HepG2 (cell line): Measurements from ENCODE around the gene TRIM15. TPM values are rescaled to one million over a fixed set of nuclear protein-coding genes. Genes with fewer than 3 reads are reported as not detected.

Source experiments
- ATAC-seq: fragments of 200-7000 bp; cut with Tn5 transposase; 3 replicates; pipeline ENCODE4 v1.9.1; 2020; ENCODE audit warnings: mild to moderate bottlenecking, moderate library complexity
- BruUV-seq: library from RNA; stranded (reverse); fragments of 400-500 nt; replicated peaks from 2 replicates; lab custom pipeline; 2021; lab: Mats Ljungman, UMichigan
- CTCF ChIA-PET: fragments of 300-600 bp; formaldehyde crosslinking; extraction: SDS; loops from one replicate; lab custom pipeline; 2021; ENCODE audit warnings: low total read pairs, inconsistent platforms, low intra/inter-chr PET ratio; lab: Yijun Ruan, JAX
- POLR2A ChIA-PET: fragments of 350-600 bp; sonication (Branson Sonifier 250); formaldehyde crosslinking; loops from one replicate; lab custom pipeline; 2020; ENCODE audit warnings: antibody characterized with exemption, inconsistent platforms; lab: Yijun Ruan, JAX
- DNase-seq: peaks from one replicate; pipeline ENCODE4 v3.0.0-alpha.2; 2015; ENCODE audit warnings: low spot score
- FAIRE-seq: peaks from 3 replicates; lab custom pipeline; 2011; peaks lifted over from hg19 to GRCh38; lab: Jason Lieb, UNC
- H2AFZ ChIP-seq: one replicate; pipeline ENCODE4 v1.6.1; 2011; ENCODE audit warnings: low read length, inconsistent platforms
- H3K27ac ChIP-seq: fragments of 300-600 bp; 3 replicates; pipeline ENCODE4 v1.8.0; 2011; ENCODE audit warnings: mixed run types, mild to moderate bottlenecking, mixed read lengths, low read length, inconsistent platforms; ENCODE audit not compliant: insufficient read depth; ENCODE audit errors: extremely low read length
- H3K27me3 ChIP-seq, 2 experiments: fragments of 200-600 bp in 1 of 2; 2 replicates in 1 of 2; 3 replicates in 1 of 2; pipeline versions ENCODE4 v1.6.0 to v1.8.0; 2011; ENCODE audit warnings: low read length in 2 of 2, mild to moderate bottlenecking in 2 of 2, moderate library complexity in 2 of 2, inconsistent platforms in 1 of 2; ENCODE audit not compliant: insufficient read depth in 2 of 2, control insufficient read depth in 1 of 2
- H3K36me3 ChIP-seq, 2 experiments: fragments of 200-600 bp in 1 of 2; replicated peaks in 1 of 2; 2 replicates in 1 of 2; 3 replicates in 1 of 2; pipeline versions ENCODE4 v1.5.1 to v1.8.0; 2011; ENCODE audit warnings: low read length in 2 of 2, inconsistent platforms in 1 of 2; ENCODE audit not compliant: insufficient read depth in 2 of 2, control insufficient read depth in 1 of 2
- H3K4me1 ChIP-seq: 2 replicates; pipeline ENCODE4 v1.5.1; 2012; ENCODE audit warnings: low read length, inconsistent platforms; ENCODE audit not compliant: insufficient read depth
- H3K4me2 ChIP-seq: 2 replicates; pipeline ENCODE4 v1.6.0; 2011; ENCODE audit warnings: low read depth, low read length, inconsistent platforms
- H3K4me3 ChIP-seq, 3 experiments: fragments of 200-600 bp in 1 of 3; sonication (generic), shearing (Covaris generic) in 1 of 3; replicated peaks in 1 of 3; 2 replicates each; pipeline ENCODE4 v1.5.1; 2011 to 2016; ENCODE audit warnings: low read length in 3 of 3, inconsistent platforms in 2 of 3, low read depth in 2 of 3, mild to moderate bottlenecking in 2 of 3, control low read depth in 1 of 3, mixed read lengths in 1 of 3; ENCODE audit not compliant: insufficient read depth in 1 of 3
- H3K79me2 ChIP-seq: one replicate; pipeline ENCODE4 v1.6.1; 2011; ENCODE audit warnings: low read length, inconsistent platforms; ENCODE audit not compliant: insufficient read depth
- H3K9ac ChIP-seq: 2 replicates; pipeline ENCODE4 v1.6.0; 2011; ENCODE audit warnings: mild to moderate bottlenecking, low read depth, low read length, inconsistent platforms; ENCODE audit not compliant: insufficient read depth
- H3K9me3 ChIP-seq: 2 replicates; pipeline ENCODE4 v1.5.1; 2012; ENCODE audit warnings: mild to moderate bottlenecking, low read length
- H4K20me1 ChIP-seq: 2 replicates; pipeline ENCODE4 v1.6.0; 2011; ENCODE audit warnings: inconsistent platforms, mild to moderate bottlenecking, low read length, moderate library complexity; ENCODE audit not compliant: insufficient read depth
- CREM ChIP-seq, 2 experiments: sonication (generic) in 1 of 2; formaldehyde crosslinking in 1 of 2; IDR thresholded peaks; 2 replicates each; pipeline versions ENCODE4 v1.4.0 to v1.6.1; 2016 to 2020; ENCODE audit warnings: antibody characterized with exemption in 1 of 2, mild to moderate bottlenecking in 1 of 2, missing genetic modification reagents in 1 of 2
- ESRRA ChIP-seq: sonication (generic); formaldehyde crosslinking; IDR thresholded peaks from 2 replicates; pipeline ENCODE4 v1.5.1; 2020; ENCODE audit warnings: mild to moderate bottlenecking, low read depth, missing genetic modification reagents
- HMGXB4 ChIP-seq, 2 experiments: sonication (generic) in 1 of 2; formaldehyde crosslinking in 1 of 2; IDR thresholded peaks; 2 replicates each; pipeline versions ENCODE4 v1.4.0 to v1.6.1; 2018 to 2020; ENCODE audit warnings: missing genetic modification reagents in 2 of 2, borderline replicate concordance in 1 of 2, low read depth in 1 of 2, mild to moderate bottlenecking in 1 of 2, missing biosample characterization in 1 of 2
- IKZF5 ChIP-seq: IDR thresholded peaks from 2 replicates; pipeline ENCODE4 v1.6.1; 2018; ENCODE audit warnings: missing genetic modification reagents, mild to moderate bottlenecking, missing compliant biosample characterization
- KDM5A ChIP-seq: fragments of 200-600 bp; sonication (generic); IDR thresholded peaks from 2 replicates; pipeline ENCODE4 v1.7.0; 2018; ENCODE audit warnings: antibody characterized with exemption, mild to moderate bottlenecking, low read length, borderline replicate concordance
- PBX2 ChIP-seq: IDR thresholded peaks from 2 replicates; pipeline ENCODE4 v1.6.1; 2016; ENCODE audit warnings: control low read depth
- ZNF160 ChIP-seq: sonication (generic); formaldehyde crosslinking; IDR thresholded peaks from 2 replicates; pipeline ENCODE4 v1.8.0; 2022; ENCODE audit warnings: mild to moderate bottlenecking, inconsistent platforms, missing genetic modification reagents
- ZNF274 ChIP-seq: sonication (generic); formaldehyde crosslinking; IDR thresholded peaks from 2 replicates; pipeline ENCODE4 v1.5.1; 2020; ENCODE audit warnings: mild to moderate bottlenecking, missing genetic modification reagents
- ZNF281 ChIP-seq: sonication (generic); formaldehyde crosslinking; IDR thresholded peaks from 2 replicates; pipeline ENCODE4 v1.4.0; 2020; ENCODE audit warnings: missing genetic modification reagents, borderline replicate concordance
- ZNF772 ChIP-seq: sonication (generic); formaldehyde crosslinking; IDR thresholded peaks from 2 replicates; pipeline ENCODE4 v1.5.0; 2020; ENCODE audit warnings: mild to moderate bottlenecking, missing genetic modification reagents
- WGBS: methylation state at CpG from one replicate; pipeline ENCODE4 v1.1.6; 2017; ENCODE audit warnings: low lambda C conversion rate; 5-methylcytosine and 5-hydroxymethylcytosine counted together
- in situ Hi-C: cut with HindIII; loops from 2 replicates; pipeline ENCODE4 v1.10.0; 2017; ENCODE audit warnings: low pct_unique_long_range_greater_than_20kb; ENCODE audit not compliant: extremely low pct_ligation_motif_present
- intact Hi-C: fragments of 100-400 bp; cut with micrococcal nuclease; formaldehyde crosslinking; loops from one replicate; pipeline ENCODE4 v1.10.0; 2022; ENCODE audit not compliant: unreplicated experiment
- polyA plus RNA-seq, 8 experiments: library from polyadenylated mRNA; depleted of rRNA in 3 of 8; stranded (reverse) in 7 of 8; unstranded in 1 of 8; fragments of >200 nt; fragmentation: Illumina TruSeq in 4 of 8; extraction: Trizol in 4 of 8; gene quantifications; 2 replicates each; pipeline versions ENCODE4 v1.2.1 to v1.2.3, GENCODE V29; 2011 to 2016; ENCODE audit warnings: low read depth in 4 of 8, missing spikeins in 1 of 8, mixed read lengths in 1 of 8; ENCODE audit not compliant: insufficient read depth in 1 of 8
- total RNA-seq, 5 experiments: library from RNA; depleted of rRNA; stranded (reverse); fragments of >200 nt; fragmentation: Illumina TruSeq; extraction: Trizol; gene quantifications; 2 replicates each; pipeline ENCODE4 v1.2.3, GENCODE V29; 2016; ENCODE audit warnings: low read depth in 1 of 5

The TRIM15 gene
- total and polyA plus RNA-seq, 2 of the 13 experiments (the other 11 are each of a cell fraction or from before 2014, with no cell fraction given), result 35.1 to 38.2 TPM

- TF ChIP-seq CREM (IDR thresholded peaks at IDR 0.05), result 0 out of 2 replicates have a peak, but pooled peaks have one; percentile 11
- TF ChIP-seq CREM (CRISPR knock-in tag; IDR thresholded peaks at IDR 0.05), result no peak
- no peak for TF ChIP-seq KDM5A
These were observed 15.5 kb downstream of the TRIM15 start (continued) for GRCh38 chr6:30178837-30179236.

- Histone ChIP-seq H3K9ac (no peak overlapping the region), H3K9me3 (peaks cover 7% of the 10 kb centered on the region), H3K79me2 (no peaks in the 10 kb centered on the region), H3K27ac (no peak overlapping the region), H2AFZ (no peak overlapping the region), H3K4me2 (no peak overlapping the region), H4K20me1 (no peaks in the 10 kb centered on the region), H3K36me3 (0 out of 5 replicates have a peak, but pooled peaks cover 0 to 4% of the 10 kb centered on the region in 2 experiments), H3K4me3 (no peak overlapping the region), H3K4me1 (peaks cover 17% of the 10 kb centered on the region), H3K27me3 (no peaks in the 10 kb centered on the region)
- in situ Hi-C loops (no loop called here), intact Hi-C loops (no loop called here)
- DNase-seq, result no peak
- no peak for ATAC-seq
- ChIA-PET POLR2A (no interaction called here), CTCF (no interaction called here)
- WGBS, result 5% methylated on average over 1 of the region's 1 CpG
- no TSS peak for BruUV-seq
- no peak for TF ChIP-seq HMGXB4 (CRISPR knock-in tag; IDR thresholded peaks at IDR 0.05; ENCODE audit: borderline replicate concordance in 1 of 2, low read depth in 1 of 2)
- no peak for TF ChIP-seq ZNF772 (CRISPR knock-in tag)
- no peak for TF ChIP-seq PBX2 (CRISPR knock-in tag)
- peak; percentile 90; the same call in 1 of the 2 replicates for TF ChIP-seq ZNF160 (CRISPR knock-in tag)
- no peak for TF ChIP-seq ZNF274 (CRISPR knock-in tag)
- TF ChIP-seq IKZF5 (CRISPR knock-in tag), result no peak
- TF ChIP-seq ESRRA (CRISPR knock-in tag), result no peak
- no peak for TF ChIP-seq ZNF281 (CRISPR knock-in tag)
- FAIRE-seq, result no peak
These were observed 16.8 kb downstream of the TRIM15 start for GRCh38 chr6:30180145-30180544.
